LNCAP (cell line): ENCODE measurements around the gene KCNT2.

ENCODE experiments used
- TF ChIP-seq, protein P1 (sequence below): fragments of 450-650 bp; IDR thresholded peaks from 2 replicates; pipeline ENCODE4 v1.5.1; 2017; ENCODE audit warnings: mild to moderate bottlenecking

The KCNT2 gene

GRCh38 chr1:196608390-196609369, at the start of gene KCNT2:
TSS of gene KCNT2 (minus strand) at chr1:196608440. CDS start at chr1:196608309, 131 bp downstream.
- TF ChIP-seq, protein P1, sequence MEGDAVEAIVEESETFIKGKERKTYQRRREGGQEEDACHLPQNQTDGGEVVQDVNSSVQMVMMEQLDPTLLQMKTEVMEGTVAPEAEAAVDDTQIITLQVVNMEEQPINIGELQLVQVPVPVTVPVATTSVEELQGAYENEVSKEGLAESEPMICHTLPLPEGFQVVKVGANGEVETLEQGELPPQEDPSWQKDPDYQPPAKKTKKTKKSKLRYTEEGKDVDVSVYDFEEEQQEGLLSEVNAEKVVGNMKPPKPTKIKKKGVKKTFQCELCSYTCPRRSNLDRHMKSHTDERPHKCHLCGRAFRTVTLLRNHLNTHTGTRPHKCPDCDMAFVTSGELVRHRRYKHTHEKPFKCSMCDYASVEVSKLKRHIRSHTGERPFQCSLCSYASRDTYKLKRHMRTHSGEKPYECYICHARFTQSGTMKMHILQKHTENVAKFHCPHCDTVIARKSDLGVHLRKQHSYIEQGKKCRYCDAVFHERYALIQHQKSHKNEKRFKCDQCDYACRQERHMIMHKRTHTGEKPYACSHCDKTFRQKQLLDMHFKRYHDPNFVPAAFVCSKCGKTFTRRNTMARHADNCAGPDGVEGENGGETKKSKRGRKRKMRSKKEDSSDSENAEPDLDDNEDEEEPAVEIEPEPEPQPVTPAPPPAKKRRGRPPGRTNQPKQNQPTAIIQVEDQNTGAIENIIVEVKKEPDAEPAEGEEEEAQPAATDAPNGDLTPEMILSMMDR, result no peak

DNA sequence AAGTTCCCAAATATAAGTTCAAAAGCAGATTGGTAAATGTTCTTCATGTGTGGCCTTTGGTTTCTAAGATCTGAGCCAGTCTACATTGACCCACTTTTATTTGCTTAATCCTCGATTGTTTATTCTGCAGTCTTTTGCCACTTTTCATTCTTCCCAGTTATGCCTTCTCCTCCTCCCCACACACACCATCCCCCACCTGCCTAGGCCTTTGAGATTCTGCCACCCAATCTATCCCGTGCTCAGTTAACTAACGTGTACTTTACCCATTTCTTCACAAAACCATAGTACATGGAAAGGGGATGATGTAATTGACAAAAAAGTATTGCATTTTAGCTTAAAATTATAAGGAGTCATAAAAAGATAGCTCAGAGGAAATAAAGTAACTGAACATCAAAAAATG, 47.3 kb upstream of the KCNT2 start:
- TF ChIP-seq, protein P1, result no peak

DNA sequence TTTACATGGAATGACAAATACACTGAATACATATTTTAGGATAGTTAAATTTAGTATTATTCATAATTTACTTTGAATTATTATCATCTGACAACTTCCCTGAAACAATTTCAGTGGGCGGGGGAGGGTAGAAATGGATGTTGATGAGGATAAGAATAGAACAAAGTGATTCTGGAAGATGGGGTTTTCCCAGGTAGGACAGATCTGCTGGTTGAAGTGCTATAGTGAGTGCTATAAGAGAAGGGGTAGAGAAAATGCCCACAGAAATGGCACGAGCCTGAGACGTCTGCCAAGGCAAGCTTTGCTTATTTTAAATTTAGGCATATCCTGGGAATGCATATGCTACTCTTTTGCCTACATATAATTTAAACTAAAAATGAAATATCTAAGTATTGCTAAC, 46.8 kb upstream of the KCNT2 start:
- TF ChIP-seq, protein P1, result no peak

- TF ChIP-seq, protein P1, result no peak
Observed at GRCh38 chr1:196654271-196654670, 46.0 kb upstream of the KCNT2 start.

- TF ChIP-seq, protein P1, result no peak
Observed at GRCh38 chr1:196651637-196652215, 43.5 kb upstream of the KCNT2 start, which contains the start of gene CFH. TSS of gene CFH (plus strand) at chr1:196652043. CDS start at chr1:196652118, 75 bp downstream.

DNA sequence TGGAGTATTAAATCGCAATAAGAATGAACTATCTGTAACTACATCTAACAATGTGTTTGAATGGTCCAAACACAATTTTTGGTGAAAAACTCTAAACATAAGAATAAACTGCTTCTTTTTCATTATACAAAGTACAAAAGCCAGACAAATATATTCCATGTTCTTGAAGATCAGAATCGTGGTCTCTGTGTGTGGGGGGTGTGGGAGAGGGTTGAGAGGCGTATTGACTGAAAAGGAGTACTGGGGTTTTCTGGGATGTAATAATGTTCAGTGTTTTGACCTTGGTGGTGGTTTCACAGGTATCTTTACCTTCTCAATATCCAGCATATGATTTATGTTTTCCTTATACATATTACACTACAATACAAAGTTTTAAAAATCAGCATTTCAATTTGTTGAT, 42.8 kb upstream of the KCNT2 start:
- TF ChIP-seq, protein P1, result no peak

- TF ChIP-seq, protein P1, result no peak
Observed at GRCh38 chr1:196650403-196650802, 42.2 kb upstream of the KCNT2 start.
